GM19324 (cell line): ENCODE data around the gene AP2A2.

Source experiments
- ATAC-seq: cut with Tn5 transposase; IDR thresholded peaks from one replicate; pipeline ENCODE4 v1.9.1; 2021; ENCODE audit warnings: mild to moderate bottlenecking, moderate library complexity; ENCODE audit not compliant: unreplicated experiment, low FRiP score

Gene AP2A2

GRCh38 chr11:1025410-1026162 lies 99.9 kb downstream of the AP2A2 start:
- no peak for ATAC-seq

- no peak for ATAC-seq
Observed at GRCh38 chr11:1026163-1026450, 100.4 kb downstream of the AP2A2 start.

GRCh38 chr11:1026641-1027482 lies 101.2 kb downstream of the AP2A2 start:
- ATAC-seq = no peak

GRCh38 chr11:1027483-1028290 lies 102.0 kb downstream of the AP2A2 start:
- ATAC-seq = no peak

GRCh38 chr11:1028291-1028540 lies 102.5 kb downstream of the AP2A2 start:
- ATAC-seq = no peak

GRCh38 chr11:1028616-1029015 lies 102.9 kb downstream of the AP2A2 start:
- ATAC-seq = no peak

- ATAC-seq = no peak
Observed at GRCh38 chr11:1029051-1029450, 103.4 kb downstream of the AP2A2 start.

GRCh38 chr11:1029654-1030053 lies 104.0 kb downstream of the AP2A2 start:
- no peak for ATAC-seq

- ATAC-seq = no peak
Observed at GRCh38 chr11:1030086-1030485, 104.4 kb downstream of the AP2A2 start.

- ATAC-seq = no peak
Observed at GRCh38 chr11:1030556-1030955, 104.9 kb downstream of the AP2A2 start.

GRCh38 chr11:1031121-1031899 lies 105.6 kb downstream of the AP2A2 start:
- no peak for ATAC-seq

- no peak for ATAC-seq
Observed at GRCh38 chr11:1032310-1032891, 106.7 kb downstream of the AP2A2 start.

- ATAC-seq = no peak
Observed at GRCh38 chr11:1033016-1033798, 107.5 kb downstream of the AP2A2 start.

GRCh38 chr11:1034001-1034400 lies 108.3 kb downstream of the AP2A2 start:
- ATAC-seq = no peak

GRCh38 chr11:1034456-1035295 lies 109.0 kb downstream of the AP2A2 start:
- ATAC-seq = no peak

GRCh38 chr11:1035577-1036283 lies 110.1 kb downstream of the AP2A2 start:
- no peak for ATAC-seq

GRCh38 chr11:1036303-1036923 lies 110.7 kb downstream of the AP2A2 start, which contains the start of gene MUC6:
TSS of gene MUC6 (minus strand) at chr11:1036718. CDS start at chr11:1036655, 63 bp downstream.
- no peak for ATAC-seq

- no peak for ATAC-seq
Observed at GRCh38 chr11:1036931-1037330, 111.3 kb downstream of the AP2A2 start.
